Astrocyte (in vitro differentiated cells and primary cell): ENCODE measurements around the gene FAM149B1.

Source experiments
- EZH2 ChIP-seq: IDR thresholded peaks from 2 replicates; pipeline ENCODE4 v1.6.1; 2012; ENCODE audit warnings: mild to moderate bottlenecking, low read length, inconsistent platforms; ENCODE audit not compliant: insufficient read depth
- TF ChIP-seq, protein P1 (sequence below): IDR thresholded peaks from 2 replicates; pipeline ENCODE4 v1.5.1; 2011; ENCODE audit warnings: low read depth, mild to moderate bottlenecking, inconsistent platforms, low read length, moderate library complexity; ENCODE audit not compliant: insufficient read depth

- TF ChIP-seq, protein P1, sequence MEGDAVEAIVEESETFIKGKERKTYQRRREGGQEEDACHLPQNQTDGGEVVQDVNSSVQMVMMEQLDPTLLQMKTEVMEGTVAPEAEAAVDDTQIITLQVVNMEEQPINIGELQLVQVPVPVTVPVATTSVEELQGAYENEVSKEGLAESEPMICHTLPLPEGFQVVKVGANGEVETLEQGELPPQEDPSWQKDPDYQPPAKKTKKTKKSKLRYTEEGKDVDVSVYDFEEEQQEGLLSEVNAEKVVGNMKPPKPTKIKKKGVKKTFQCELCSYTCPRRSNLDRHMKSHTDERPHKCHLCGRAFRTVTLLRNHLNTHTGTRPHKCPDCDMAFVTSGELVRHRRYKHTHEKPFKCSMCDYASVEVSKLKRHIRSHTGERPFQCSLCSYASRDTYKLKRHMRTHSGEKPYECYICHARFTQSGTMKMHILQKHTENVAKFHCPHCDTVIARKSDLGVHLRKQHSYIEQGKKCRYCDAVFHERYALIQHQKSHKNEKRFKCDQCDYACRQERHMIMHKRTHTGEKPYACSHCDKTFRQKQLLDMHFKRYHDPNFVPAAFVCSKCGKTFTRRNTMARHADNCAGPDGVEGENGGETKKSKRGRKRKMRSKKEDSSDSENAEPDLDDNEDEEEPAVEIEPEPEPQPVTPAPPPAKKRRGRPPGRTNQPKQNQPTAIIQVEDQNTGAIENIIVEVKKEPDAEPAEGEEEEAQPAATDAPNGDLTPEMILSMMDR: no peak
- no peak for TF ChIP-seq EZH2
Measured at GRCh38 chr10:73183667-73184281, 15.9 kb downstream of the FAM149B1 start.
